ENCODE measurements around the gene LARP6. TPM values are rescaled to one million over a fixed set of nuclear protein-coding genes. Genes with fewer than 3 reads are reported as not detected.
"Not testable (repeated sequence)": the region's sequence is repeated elsewhere in the genome, so short reads cannot be mapped to it uniquely, and the experiment has no call there.

The LARP6 gene
- total RNA-seq, 1 experiment from 2014 or later = 43.6 TPM

GRCh38 chr15:70831094-70831911 lies 22.7 kb downstream of the LARP6 start:
- DNase-seq (ENCODE audit: low read depth) = no peak

GRCh38 chr15:70830615-70831014 lies 23.3 kb downstream of the LARP6 start:
- no peak for DNase-seq (ENCODE audit: low read depth)

GRCh38 chr15:70829371-70830166 lies 24.4 kb downstream of the LARP6 start:
- DNase-seq (ENCODE audit: low read depth) = no peak

GRCh38 chr15:70827721-70828120 lies 26.2 kb downstream of the LARP6 start:
- no peak for DNase-seq (ENCODE audit: low read depth)

- DNase-seq (ENCODE audit: low read depth) = peak; percentile 85
Measured at GRCh38 chr15:70826634-70827033, 27.3 kb downstream of the LARP6 start.

- no peak for DNase-seq (ENCODE audit: low read depth)
Measured at GRCh38 chr15:70825841-70826240, 28.1 kb downstream of the LARP6 start.

- no peak for DNase-seq (ENCODE audit: low read depth)
Measured at GRCh38 chr15:70823196-70823595, 30.8 kb downstream of the LARP6 start.

GRCh38 chr15:70820214-70820613 lies 33.7 kb downstream of the LARP6 start:
- no peak for DNase-seq (ENCODE audit: low read depth)

GRCh38 chr15:70818580-70818979 lies 35.4 kb downstream of the LARP6 start:
- DNase-seq (ENCODE audit: low read depth) = no peak

- peak; percentile 13 for DNase-seq (ENCODE audit: low read depth)
Measured at GRCh38 chr15:70817266-70817665, 36.7 kb downstream of the LARP6 start.

- no peak for DNase-seq (ENCODE audit: low read depth)
Measured at GRCh38 chr15:70815604-70816003, 38.4 kb downstream of the LARP6 start.

GRCh38 chr15:70815011-70815410 lies 38.9 kb downstream of the LARP6 start:
- DNase-seq (ENCODE audit: low read depth) = not testable (repeated sequence)

GRCh38 chr15:70812827-70813364 lies 41.1 kb downstream of the LARP6 start:
- no peak for DNase-seq (ENCODE audit: low read depth)

- DNase-seq (ENCODE audit: low read depth) = no peak
Measured at GRCh38 chr15:70810916-70811578, 42.9 kb downstream of the LARP6 start.

- no peak for DNase-seq (ENCODE audit: low read depth)
Measured at GRCh38 chr15:70806992-70807712, 46.8 kb downstream of the LARP6 start.

- DNase-seq (ENCODE audit: low read depth) = not testable (repeated sequence)
Measured at GRCh38 chr15:70804388-70804787, 49.6 kb downstream of the LARP6 start.

- DNase-seq (ENCODE audit: low read depth) = peak; percentile 91
Measured at GRCh38 chr15:70802629-70803028, 51.3 kb downstream of the LARP6 start.

GRCh38 chr15:70801109-70801508 lies 52.8 kb downstream of the LARP6 start:
- no peak for DNase-seq (ENCODE audit: low read depth)

GRCh38 chr15:70799667-70800450 lies 54.1 kb downstream of the LARP6 start:
- peak; percentile 97 for DNase-seq (ENCODE audit: low read depth)

- no peak for DNase-seq (ENCODE audit: low read depth)
Measured at GRCh38 chr15:70797464-70797863, 56.5 kb downstream of the LARP6 start.
